H9 (cell line): ENCODE measurements around the gene MBP. TPM values are rescaled to one million over a fixed set of nuclear protein-coding genes. Genes with fewer than 3 reads are reported as not detected.

Experiments used
- DNase-seq: peaks from one replicate; pipeline ENCODE4 v3.0.0-alpha.2; 2017
- H2AFZ ChIP-seq: one replicate; pipeline ENCODE4 v1.6.1; 2013; ENCODE audit warnings: mild to moderate bottlenecking, low read length, control low read depth, moderate library complexity
- H2AK5ac ChIP-seq: 2 replicates; pipeline ENCODE4 v1.6.1; 2013; ENCODE audit warnings: low read length, control low read depth, mixed read lengths; ENCODE audit not compliant: insufficient read length
- H2BK120ac ChIP-seq: one replicate; pipeline ENCODE4 v1.6.1; 2013; ENCODE audit warnings: low read depth, mild to moderate bottlenecking, low read length, control low read depth, inconsistent platforms; ENCODE audit not compliant: poor library complexity, severe bottlenecking
- H2BK12ac ChIP-seq: 2 replicates; pipeline ENCODE4 v1.6.1; 2013; ENCODE audit warnings: low read length, control low read depth, mixed read lengths, low read depth; ENCODE audit not compliant: insufficient read length
- H2BK15ac ChIP-seq: 2 replicates; pipeline ENCODE4 v1.6.1; 2013; ENCODE audit warnings: low read depth, low read length, control low read depth
- H2BK20ac ChIP-seq: one replicate; pipeline ENCODE4 v1.6.1; 2013; ENCODE audit warnings: low read depth, mild to moderate bottlenecking, low read length, control low read depth, inconsistent platforms; ENCODE audit not compliant: poor library complexity, severe bottlenecking
- H2BK5ac ChIP-seq: 2 replicates; pipeline ENCODE4 v1.6.1; 2013; ENCODE audit warnings: low read length, control low read depth, mixed read lengths; ENCODE audit not compliant: insufficient read length
- H3K14ac ChIP-seq: 2 replicates; pipeline ENCODE4 v1.6.1; 2013; ENCODE audit warnings: low read length, control low read depth; ENCODE audit not compliant: insufficient read depth
- H3K18ac ChIP-seq: 2 replicates; pipeline ENCODE4 v1.6.1; 2013; ENCODE audit warnings: low read depth, mild to moderate bottlenecking, mixed read lengths, low read length, control low read depth; ENCODE audit not compliant: insufficient read length
- H3K23ac ChIP-seq: 2 replicates; pipeline ENCODE4 v1.6.1; 2013; ENCODE audit warnings: low read length, control low read depth, mixed read lengths, low read depth; ENCODE audit not compliant: insufficient read length
- H3K23me2 ChIP-seq: 2 replicates; pipeline ENCODE4 v1.6.1; 2013; ENCODE audit warnings: low read depth, mild to moderate bottlenecking, mixed read lengths, low read length, control low read depth; ENCODE audit not compliant: insufficient read length, poor library complexity, severe bottlenecking
- H3K27ac ChIP-seq: 2 replicates; pipeline ENCODE4 v1.5.1; 2013; ENCODE audit warnings: low read length, control low read depth, mixed read lengths, low read depth; ENCODE audit not compliant: insufficient read length
- H3K27me3 ChIP-seq: 2 replicates; pipeline ENCODE4 v1.6.1; 2013; ENCODE audit warnings: low read length, control low read depth, inconsistent platforms; ENCODE audit not compliant: insufficient read depth
- H3K4ac ChIP-seq: 2 replicates; pipeline ENCODE4 v1.6.1; 2013; ENCODE audit warnings: low read depth, mild to moderate bottlenecking, control low read depth, inconsistent platforms, low read length, moderate library complexity
- H3K4me1 ChIP-seq: 2 replicates; pipeline ENCODE4 v1.6.1; 2013; ENCODE audit warnings: low read length, control low read depth, inconsistent platforms; ENCODE audit not compliant: insufficient read depth
- H3K4me2 ChIP-seq: 2 replicates; pipeline ENCODE4 v1.6.1; 2013; ENCODE audit warnings: low read length, control low read depth, mixed read lengths; ENCODE audit not compliant: insufficient read length, insufficient read depth
- H3K56ac ChIP-seq: 2 replicates; pipeline ENCODE4 v1.6.1; 2013; ENCODE audit warnings: low read depth, mild to moderate bottlenecking, mixed read lengths, low read length, control low read depth; ENCODE audit not compliant: insufficient read length
- H3K79me1 ChIP-seq: 2 replicates; pipeline ENCODE4 v1.6.1; 2013; ENCODE audit warnings: low read depth, mild to moderate bottlenecking, moderate library complexity, low read length, control low read depth, inconsistent platforms; ENCODE audit not compliant: insufficient read depth, poor library complexity, severe bottlenecking
- H3K79me2 ChIP-seq: 2 replicates; pipeline ENCODE4 v1.6.1; 2013; ENCODE audit warnings: low read length, control low read depth, inconsistent platforms; ENCODE audit not compliant: insufficient read depth
- H3K9ac ChIP-seq: 2 replicates; pipeline ENCODE4 v1.6.1; 2013; ENCODE audit warnings: low read length, control low read depth, mixed read lengths; ENCODE audit not compliant: insufficient read length; ENCODE audit errors: extremely low read depth
- H3K9me3 ChIP-seq: one replicate; pipeline ENCODE4 v1.6.1; 2013; ENCODE audit warnings: low read depth, low read length, inconsistent platforms; ENCODE audit not compliant: control insufficient read depth
- H3T11ph ChIP-seq: one replicate; pipeline ENCODE4 v1.6.1; 2013; ENCODE audit warnings: mild to moderate bottlenecking, low read length, control low read depth, inconsistent platforms
- H4K20me1 ChIP-seq: one replicate; pipeline ENCODE4 v1.6.1; 2013; ENCODE audit not compliant: control insufficient read depth, insufficient read length, insufficient read depth
- H4K5ac ChIP-seq: 2 replicates; pipeline ENCODE4 v1.6.1; 2013; ENCODE audit warnings: low read depth, mild to moderate bottlenecking, mixed read lengths, low read length, control low read depth; ENCODE audit not compliant: insufficient read length
- H4K8ac ChIP-seq: replicated peaks from 2 replicates; pipeline ENCODE4 v1.6.1; 2013; ENCODE audit warnings: low read length, control low read depth, mixed read lengths, low read depth; ENCODE audit not compliant: insufficient read length
- H4K91ac ChIP-seq: 2 replicates; pipeline ENCODE4 v1.6.1; 2013; ENCODE audit warnings: low read depth, mild to moderate bottlenecking, moderate library complexity, mixed read lengths, low read length, control low read depth; ENCODE audit not compliant: insufficient read length
- H3K27ac Mint-ChIP-seq, 3 experiments: 2 replicates in 2 of 3; 3 replicates in 1 of 3; pipeline ENCODE4 v1.8.0; 2020 to 2021; ENCODE audit warnings: mixed read lengths in 3 of 3, mild to moderate bottlenecking in 1 of 3, moderate library complexity in 1 of 3
- H3K27me3 Mint-ChIP-seq: 2 replicates; pipeline ENCODE4 v1.8.0; 2021; ENCODE audit warnings: low read depth, mild to moderate bottlenecking, moderate library complexity, mixed read lengths
- H3K36me3 Mint-ChIP-seq, 3 experiments: 2 replicates in 2 of 3; 3 replicates in 1 of 3; pipeline ENCODE4 v1.8.0; 2020 to 2021; ENCODE audit warnings: low read depth in 3 of 3, mixed read lengths in 3 of 3; ENCODE audit not compliant: insufficient read depth in 1 of 3
- H3K4me1 Mint-ChIP-seq, 2 experiments: 2 replicates each; pipeline ENCODE4 v1.8.0; 2020; ENCODE audit warnings: mixed read lengths in 2 of 2
- H3K4me3 Mint-ChIP-seq, 2 experiments: 2 replicates in 1 of 2; 3 replicates in 1 of 2; pipeline ENCODE4 v1.8.0; 2020 to 2021; ENCODE audit warnings: mild to moderate bottlenecking in 2 of 2, mixed read lengths in 2 of 2, moderate library complexity in 1 of 2
- H3K9me3 Mint-ChIP-seq, 2 experiments: 2 replicates in 1 of 2; 3 replicates in 1 of 2; pipeline ENCODE4 v1.8.0; 2020; ENCODE audit warnings: mild to moderate bottlenecking in 2 of 2, mixed read lengths in 2 of 2, moderate library complexity in 1 of 2
- CTCF ChIP-seq: fragments of 200-600 bp; sonication (generic); conservative IDR thresholded peaks from 3 replicates; pipeline ENCODE4 v1.8.0; 2021; ENCODE audit warnings: antibody characterized with exemption, mild to moderate bottlenecking
- WGBS: extraction: QIAGEN DNeasy Blood & Tissue Kit; methylation state at CpG from one replicate; pipeline ENCODE4 v1.1.7; 2013; ENCODE audit warnings: missing lambda C conversion rate, low lambda C conversion rate, mixed read lengths; ENCODE audit not compliant: insufficient read length; ENCODE audit errors: extremely low coverage; 5-methylcytosine and 5-hydroxymethylcytosine counted together
- total RNA-seq: library from RNA; stranded (reverse); gene quantifications from 2 replicates; pipeline ENCODE4 v1.2.1, GENCODE V29; 2021

The MBP gene
- total RNA-seq, 1 experiment from 2014 or later: 8.6 TPM

GRCh38 chr18:76953583-76954233 is 178.9 kb downstream of the MBP start:
- no peak overlapping the region for H2BK12ac ChIP-seq
- Mint-ChIP-seq H3K27ac (no peak overlapping the region), H3K4me1 (peaks cover 0 to 3% of the 10 kb centered on the region in 2 experiments; a peak in 1 of 4 replicates)

More at GRCh38 chr18:76953583-76954233, 178.9 kb downstream of the MBP start:
- Histone ChIP-seq H3K4ac (no peak overlapping the region), H3K4me2 (no peak overlapping the region), H3K27me3 (no peaks in the 10 kb centered on the region), H3K79me1 (no peaks in the 10 kb centered on the region), H2BK120ac (no peak overlapping the region), H3K79me2 (no peaks in the 10 kb centered on the region), H4K8ac (no peak overlapping the region), H3K14ac (no peak overlapping the region), H3K9me3 (no peaks in the 10 kb centered on the region), H2BK5ac (no peak overlapping the region), H2AFZ (no peak overlapping the region), H3T11ph (no peak overlapping the region), H2BK15ac (no peak overlapping the region), H3K56ac (no peak overlapping the region), H4K5ac (no peak overlapping the region), H2BK20ac (no peak overlapping the region), H3K4me1 (no peaks in the 10 kb centered on the region), H2AK5ac (no peak overlapping the region), H4K91ac (no peak overlapping the region), H3K9ac (no peak overlapping the region), H3K23ac (no peak overlapping the region), H3K27ac (no peak overlapping the region), H3K23me2 (no peaks in the 10 kb centered on the region), H3K18ac (no peak overlapping the region), H4K20me1 (no peaks in the 10 kb centered on the region)
- no CpG with 5 or more reads among the region's 12 CpGs for WGBS
- H3K36me3 Mint-ChIP-seq: peaks cover 7 to 42% (median 30%) of the 10 kb centered on the region in 3 experiments; a peak in 6 of 7 replicates
- no peak overlapping the region for H3K4me3 Mint-ChIP-seq
- no peak for DNase-seq
- no peak for TF ChIP-seq CTCF
- no peaks in the 10 kb centered on the region for H3K27me3 Mint-ChIP-seq
- H3K9me3 Mint-ChIP-seq: no peaks in the 10 kb centered on the region; a peak in 1 of 5 replicates
